Loucy (cell line): ENCODE measurements around the gene HNF1B.

Experiments
- H2AFZ ChIP-seq: fragments of 200-600 bp; sonication (generic); 2 replicates; pipeline ENCODE4 v1.6.0; 2016; ENCODE audit warnings: antibody characterized with exemption, mild to moderate bottlenecking, low read length, moderate library complexity
- H3F3A ChIP-seq: fragments of 200-600 bp; 2 replicates; pipeline ENCODE4 v1.6.0; 2016; ENCODE audit warnings: antibody characterized with exemption, low read depth, mild to moderate bottlenecking
- H3K27me3 ChIP-seq: fragments of 200-600 bp; sonication (generic); 2 replicates; pipeline ENCODE4 v1.6.1; 2014; ENCODE audit warnings: low read length, mild to moderate bottlenecking; ENCODE audit not compliant: insufficient read depth, poor library complexity, severe bottlenecking
- H3K36me3 ChIP-seq: fragments of 200-600 bp; sonication (generic); 2 replicates; pipeline ENCODE4 v1.6.1; 2016; ENCODE audit warnings: low read length; ENCODE audit not compliant: insufficient read depth
- H3K4me1 ChIP-seq: fragments of 200-600 bp; sonication (generic); 2 replicates; pipeline ENCODE4 v1.5.1; 2014; ENCODE audit warnings: low read length, mild to moderate bottlenecking; ENCODE audit not compliant: insufficient read depth, poor library complexity, severe bottlenecking
- H3K4me2 ChIP-seq: fragments of 200-600 bp; sonication (generic); 2 replicates; pipeline ENCODE4 v1.6.0; 2014; ENCODE audit warnings: antibody characterized with exemption, low read length, low read depth, mild to moderate bottlenecking; ENCODE audit not compliant: poor library complexity, severe bottlenecking
- H3K4me3 ChIP-seq: fragments of 200-600 bp; sonication (generic); 2 replicates; pipeline ENCODE4 v1.5.1; 2014; ENCODE audit warnings: low read length, mild to moderate bottlenecking, mixed read lengths; ENCODE audit not compliant: poor library complexity, severe bottlenecking
- H3K79me2 ChIP-seq: fragments of 200-600 bp; sonication (generic); 2 replicates; pipeline ENCODE4 v1.6.1; 2014; ENCODE audit warnings: low read length; ENCODE audit not compliant: insufficient read depth
- H3K9ac ChIP-seq: fragments of 200-600 bp; sonication (generic); 2 replicates; pipeline ENCODE4 v1.6.0; 2014; ENCODE audit warnings: mild to moderate bottlenecking, low read depth, low read length, moderate library complexity; ENCODE audit not compliant: poor library complexity, severe bottlenecking
- H3K9me2 ChIP-seq: fragments of 200-600 bp; sonication (generic); replicated peaks from 2 replicates; pipeline ENCODE4 v1.6.1; 2016; ENCODE audit warnings: low read depth, low read length, mixed read lengths
- H3K9me3 ChIP-seq: fragments of 200-600 bp; sonication (generic); 2 replicates; pipeline ENCODE4 v1.6.1; 2014; ENCODE audit warnings: mild to moderate bottlenecking, antibody characterized with exemption, low read length, low read depth; ENCODE audit not compliant: insufficient read depth
- H4K20me1 ChIP-seq: fragments of 200-600 bp; sonication (generic); 2 replicates; pipeline ENCODE4 v1.6.0; 2014; ENCODE audit warnings: antibody characterized with exemption, low read length, mild to moderate bottlenecking; ENCODE audit not compliant: insufficient read depth, poor library complexity, severe bottlenecking
- EZH2phosphoT487 ChIP-seq: fragments of 200-600 bp; IDR thresholded peaks from 2 replicates; pipeline ENCODE4 v1.6.1; 2018; ENCODE audit warnings: antibody characterized with exemption, mild to moderate bottlenecking, moderate library complexity, borderline replicate concordance
- TF ChIP-seq, protein P1 (sequence below): fragments of 200-600 bp; sonication (generic); conservative IDR thresholded peaks from 2 replicates; pipeline ENCODE4 v1.5.1; 2014; ENCODE audit warnings: mild to moderate bottlenecking, antibody characterized with exemption, low read length

The HNF1B gene

DNA sequence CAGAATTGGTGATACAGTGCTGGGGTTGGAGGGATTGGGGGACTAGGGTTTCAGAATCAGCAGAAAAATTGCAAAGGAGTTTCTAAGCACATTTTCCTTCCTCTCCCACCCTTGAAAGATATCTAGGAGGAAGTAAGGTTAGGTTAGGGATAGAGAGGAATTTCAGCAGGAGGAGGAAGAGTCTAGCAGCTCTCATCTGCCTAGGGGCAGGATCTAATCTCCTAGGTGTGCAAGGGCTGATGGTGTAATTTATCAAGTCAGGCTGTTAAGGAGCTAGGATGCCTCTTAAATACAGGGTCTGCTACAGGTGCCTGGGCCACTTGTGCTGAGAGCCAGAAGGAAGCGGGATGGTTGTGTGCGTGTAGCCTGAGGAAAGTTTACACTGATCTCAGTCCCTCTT is 1.8 kb upstream of the HNF1B start:
- no peak overlapping the region for H3K4me3 ChIP-seq
- no peak for TF ChIP-seq EZH2phosphoT487
- TF ChIP-seq, protein P1, sequence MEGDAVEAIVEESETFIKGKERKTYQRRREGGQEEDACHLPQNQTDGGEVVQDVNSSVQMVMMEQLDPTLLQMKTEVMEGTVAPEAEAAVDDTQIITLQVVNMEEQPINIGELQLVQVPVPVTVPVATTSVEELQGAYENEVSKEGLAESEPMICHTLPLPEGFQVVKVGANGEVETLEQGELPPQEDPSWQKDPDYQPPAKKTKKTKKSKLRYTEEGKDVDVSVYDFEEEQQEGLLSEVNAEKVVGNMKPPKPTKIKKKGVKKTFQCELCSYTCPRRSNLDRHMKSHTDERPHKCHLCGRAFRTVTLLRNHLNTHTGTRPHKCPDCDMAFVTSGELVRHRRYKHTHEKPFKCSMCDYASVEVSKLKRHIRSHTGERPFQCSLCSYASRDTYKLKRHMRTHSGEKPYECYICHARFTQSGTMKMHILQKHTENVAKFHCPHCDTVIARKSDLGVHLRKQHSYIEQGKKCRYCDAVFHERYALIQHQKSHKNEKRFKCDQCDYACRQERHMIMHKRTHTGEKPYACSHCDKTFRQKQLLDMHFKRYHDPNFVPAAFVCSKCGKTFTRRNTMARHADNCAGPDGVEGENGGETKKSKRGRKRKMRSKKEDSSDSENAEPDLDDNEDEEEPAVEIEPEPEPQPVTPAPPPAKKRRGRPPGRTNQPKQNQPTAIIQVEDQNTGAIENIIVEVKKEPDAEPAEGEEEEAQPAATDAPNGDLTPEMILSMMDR = no peak
- H3K4me1 ChIP-seq = no peaks in the 10 kb centered on the region
- no peaks in the 10 kb centered on the region for H3K9me2 ChIP-seq
- H3K9me3 ChIP-seq = no peaks in the 10 kb centered on the region
- no peak overlapping the region for H3K4me2 ChIP-seq
- H2AFZ ChIP-seq = no peak overlapping the region
- H3F3A ChIP-seq = no peaks in the 10 kb centered on the region
- H3K27me3 ChIP-seq = no peaks in the 10 kb centered on the region
- H3K36me3 ChIP-seq = no peaks in the 10 kb centered on the region
- H4K20me1 ChIP-seq = no peaks in the 10 kb centered on the region
- no peak overlapping the region for H3K9ac ChIP-seq
- H3K79me2 ChIP-seq = no peaks in the 10 kb centered on the region

DNA sequence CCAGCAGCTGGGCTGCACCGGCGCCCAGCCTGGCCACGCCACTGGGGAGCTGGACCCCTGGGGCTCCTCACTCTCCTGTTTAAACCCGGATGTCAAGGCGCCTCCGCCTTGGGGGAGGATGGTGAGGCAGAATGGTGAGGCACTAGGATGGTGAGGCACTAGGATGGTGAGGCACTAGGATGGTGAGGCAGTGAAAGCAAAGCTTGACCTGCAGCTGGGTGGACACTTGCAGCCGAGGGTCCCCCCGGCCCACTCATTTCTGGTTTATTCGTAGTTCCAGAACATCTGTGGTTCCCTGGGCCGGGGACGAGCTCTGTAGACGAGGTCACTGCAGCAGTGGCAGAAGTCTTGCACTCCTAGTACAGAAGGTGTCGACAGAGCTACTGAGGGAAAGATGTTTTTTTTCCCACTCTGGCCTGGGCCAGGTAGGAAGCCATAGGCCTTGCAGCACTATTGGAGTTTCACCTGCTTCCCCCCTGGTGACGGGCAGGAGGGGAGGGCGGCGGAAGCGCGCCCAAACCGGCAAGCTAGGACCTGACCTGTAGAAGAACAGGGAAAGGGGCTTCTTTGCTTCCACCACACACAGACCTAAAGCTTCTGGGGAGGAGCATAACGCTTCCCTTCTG is 1.1 kb upstream of the HNF1B start:
- Histone ChIP-seq H3K9me2 (no peaks in the 10 kb centered on the region), H3K79me2 (no peaks in the 10 kb centered on the region), H3F3A (no peaks in the 10 kb centered on the region), H3K36me3 (no peaks in the 10 kb centered on the region), H2AFZ (no peak overlapping the region), H3K4me1 (no peaks in the 10 kb centered on the region), H3K27me3 (no peaks in the 10 kb centered on the region), H3K9ac (no peak overlapping the region), H3K4me3 (no peak overlapping the region), H4K20me1 (no peaks in the 10 kb centered on the region), H3K9me3 (no peaks in the 10 kb centered on the region), H3K4me2 (no peak overlapping the region)
- TF ChIP-seq EZH2phosphoT487 = no peak
- TF ChIP-seq, protein P1 = no peak

DNA sequence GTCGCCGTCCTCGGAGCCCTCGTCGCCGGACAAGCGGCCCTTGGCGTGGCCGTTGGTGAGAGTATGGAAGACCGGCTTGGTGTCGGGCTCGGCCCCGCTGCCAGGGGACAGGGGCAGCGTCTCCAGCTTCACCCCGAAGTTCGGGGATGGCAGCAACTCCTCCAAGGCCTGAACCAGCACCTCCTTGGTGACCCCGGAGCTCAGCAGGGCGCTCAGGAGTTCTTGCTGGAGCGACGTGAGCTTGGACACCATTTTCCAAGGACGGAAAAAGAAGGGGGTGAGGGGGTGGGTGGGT is 279 bp downstream of the HNF1B start:
- Histone ChIP-seq H4K20me1 (no peaks in the 10 kb centered on the region), H3F3A (no peaks in the 10 kb centered on the region), H2AFZ (no peak overlapping the region), H3K79me2 (no peaks in the 10 kb centered on the region), H3K4me1 (no peaks in the 10 kb centered on the region), H3K4me3 (no peak overlapping the region), H3K4me2 (no peak overlapping the region), H3K9me2 (no peaks in the 10 kb centered on the region), H3K9me3 (no peaks in the 10 kb centered on the region), H3K9ac (no peak overlapping the region), H3K27me3 (no peaks in the 10 kb centered on the region), H3K36me3 (no peaks in the 10 kb centered on the region)
- TF ChIP-seq, protein P1 = no peak
- TF ChIP-seq EZH2phosphoT487 = no peak
